ENCODE measurements around the gene PRAC2.

GRCh38 chr17:48724251-48725003, 1.4 kb downstream of the PRAC2 start:
- TF ChIP-seq POLR2AphosphoS5 (IDR thresholded peaks at IDR 0.05) (no peak), EP300 (IDR thresholded peaks at IDR 0.05; ENCODE audit: low read depth) (no peak)

All from transverse colon (tissue), 3 donors.